ENCODE data around the gene ANGPT4. TPM values are rescaled to one million over a fixed set of nuclear protein-coding genes. Genes with fewer than 3 reads are reported as not detected.

Gene ANGPT4
- total RNA-seq, 4 donors from 2014 or later = 0.56 to 2.1 (median 0.71) TPM

DNA sequence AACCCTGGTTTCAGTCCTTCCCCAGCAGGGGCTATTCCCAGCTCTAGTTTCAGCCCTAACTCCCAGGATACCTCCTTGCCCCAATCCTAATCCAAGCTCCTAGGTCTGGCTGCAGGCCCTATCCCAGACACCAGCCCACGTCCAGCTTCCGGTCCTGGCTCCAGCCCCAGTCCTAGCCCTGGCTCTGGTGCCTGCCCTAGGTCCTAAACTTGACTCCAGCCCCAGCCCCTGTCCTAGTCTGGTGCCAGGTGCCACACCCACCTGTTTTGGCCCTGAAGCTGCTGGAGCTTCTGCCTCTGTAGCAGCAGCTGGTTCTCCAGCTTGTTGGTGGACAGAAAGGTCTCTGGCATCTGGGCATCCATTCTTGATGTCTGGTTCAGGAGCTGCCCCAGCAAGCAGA is 28.1 kb downstream of the ANGPT4 start:
- H3K4me3 ChIP-seq = no peak overlapping the region
- no peak overlapping the region for H3K27ac ChIP-seq
- TF ChIP-seq, protein P1, sequence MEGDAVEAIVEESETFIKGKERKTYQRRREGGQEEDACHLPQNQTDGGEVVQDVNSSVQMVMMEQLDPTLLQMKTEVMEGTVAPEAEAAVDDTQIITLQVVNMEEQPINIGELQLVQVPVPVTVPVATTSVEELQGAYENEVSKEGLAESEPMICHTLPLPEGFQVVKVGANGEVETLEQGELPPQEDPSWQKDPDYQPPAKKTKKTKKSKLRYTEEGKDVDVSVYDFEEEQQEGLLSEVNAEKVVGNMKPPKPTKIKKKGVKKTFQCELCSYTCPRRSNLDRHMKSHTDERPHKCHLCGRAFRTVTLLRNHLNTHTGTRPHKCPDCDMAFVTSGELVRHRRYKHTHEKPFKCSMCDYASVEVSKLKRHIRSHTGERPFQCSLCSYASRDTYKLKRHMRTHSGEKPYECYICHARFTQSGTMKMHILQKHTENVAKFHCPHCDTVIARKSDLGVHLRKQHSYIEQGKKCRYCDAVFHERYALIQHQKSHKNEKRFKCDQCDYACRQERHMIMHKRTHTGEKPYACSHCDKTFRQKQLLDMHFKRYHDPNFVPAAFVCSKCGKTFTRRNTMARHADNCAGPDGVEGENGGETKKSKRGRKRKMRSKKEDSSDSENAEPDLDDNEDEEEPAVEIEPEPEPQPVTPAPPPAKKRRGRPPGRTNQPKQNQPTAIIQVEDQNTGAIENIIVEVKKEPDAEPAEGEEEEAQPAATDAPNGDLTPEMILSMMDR (IDR thresholded peaks at IDR 0.05) = no peak
- TF ChIP-seq POLR2AphosphoS5 (IDR thresholded peaks at IDR 0.05) = no peak
- TF ChIP-seq EP300 (IDR thresholded peaks at IDR 0.05) = no peak
- no peak for TF ChIP-seq POLR2A (IDR thresholded peaks at IDR 0.05)
- 27% methylated on average over 2 of the region's 2 CpGs for WGBS
- H3K4me1 ChIP-seq = peaks cover 32% of the 10 kb centered on the region
- no peaks in the 10 kb centered on the region for H3K36me3 ChIP-seq
- H3K9me3 ChIP-seq = no peaks in the 10 kb centered on the region
- no peak for DNase-seq (ENCODE audit: low spot score in 2 of 2)
- H3K27me3 ChIP-seq = peaks cover 11% of the 10 kb centered on the region

DNA sequence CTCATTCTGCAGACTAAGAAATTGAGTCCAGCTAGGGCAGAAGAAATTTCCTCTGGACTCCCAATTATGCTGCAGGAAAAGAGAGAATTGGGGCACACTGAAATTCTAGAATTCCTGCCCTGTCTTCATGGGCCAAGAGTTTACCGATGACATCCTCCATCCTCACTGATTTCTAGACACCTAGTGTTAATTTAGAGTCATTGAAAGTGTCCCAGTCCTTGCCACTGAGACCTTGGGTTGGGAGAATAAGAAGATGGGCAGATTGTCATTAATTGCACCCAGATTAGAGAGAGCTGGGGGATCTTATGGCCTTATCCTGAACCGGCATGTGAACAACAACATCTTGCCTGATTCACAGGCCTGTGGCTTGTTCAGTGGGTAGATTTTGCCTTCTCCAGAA is 29.0 kb downstream of the ANGPT4 start:
- TF ChIP-seq POLR2A (IDR thresholded peaks at IDR 0.05) = no peak
- no peak for TF ChIP-seq POLR2AphosphoS5 (IDR thresholded peaks at IDR 0.05)
- DNase-seq (ENCODE audit: low spot score in 2 of 2) = no peak
- no peaks in the 10 kb centered on the region for H3K36me3 ChIP-seq
- 97% methylated on average over 2 of the region's 2 CpGs for WGBS
- H3K4me3 ChIP-seq = no peak overlapping the region
- H3K27ac ChIP-seq = no peak overlapping the region
- H3K4me1 ChIP-seq = peaks cover 32% of the 10 kb centered on the region
- H3K9me3 ChIP-seq = no peaks in the 10 kb centered on the region
- H3K27me3 ChIP-seq = peaks cover 11% of the 10 kb centered on the region

DNA sequence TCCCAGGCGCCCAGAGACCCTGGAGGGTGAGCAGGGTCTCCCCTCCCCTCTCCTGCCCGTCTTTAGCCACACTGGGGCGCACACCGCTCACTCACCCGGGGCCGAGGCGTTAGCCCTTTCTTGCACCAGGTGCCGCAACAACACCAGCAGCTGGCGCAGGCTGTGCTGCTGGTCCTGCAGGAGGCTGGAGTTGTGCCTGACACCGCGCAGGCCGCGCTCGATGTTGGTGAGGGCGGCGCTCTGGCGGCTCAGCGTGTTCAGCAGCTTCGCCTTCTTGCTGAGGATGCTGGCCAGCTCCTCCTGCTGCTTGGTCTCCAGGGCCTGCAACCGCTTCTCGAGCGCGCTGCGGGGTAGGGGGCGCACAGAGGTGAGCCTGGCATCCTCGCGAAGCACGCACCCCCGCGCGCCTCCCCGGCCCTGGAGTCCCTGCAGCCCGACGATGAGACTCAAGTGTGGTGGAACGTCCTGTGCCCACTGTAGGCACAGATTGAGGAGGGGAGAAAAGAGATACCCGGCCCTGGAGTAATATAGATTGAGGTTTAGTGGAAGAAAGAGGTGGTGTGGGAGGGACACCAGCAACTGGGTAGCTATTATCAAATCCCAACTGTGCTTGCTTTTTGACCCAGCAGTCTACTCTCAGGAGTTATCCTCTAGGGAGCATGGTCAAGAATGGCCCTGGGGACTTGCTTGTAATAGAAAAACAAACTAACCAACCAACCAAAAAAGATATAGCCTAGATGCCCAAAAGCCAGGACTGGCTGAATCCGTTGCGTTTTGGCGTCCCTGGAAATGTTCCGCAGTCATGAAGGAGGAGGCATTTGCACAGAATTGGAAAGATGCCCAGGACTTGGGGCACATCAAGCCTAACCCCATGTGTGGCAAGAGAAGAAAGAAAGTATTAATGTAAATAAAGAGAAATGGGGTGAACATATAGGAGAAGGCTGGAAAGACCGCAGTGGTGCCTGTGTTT is 30.9 kb downstream of the ANGPT4 start:
- peaks cover 11% of the 10 kb centered on the region for H3K27me3 ChIP-seq
- no peak overlapping the region for H3K4me3 ChIP-seq
- H3K27ac ChIP-seq = no peak overlapping the region
- no peak for DNase-seq (ENCODE audit: low spot score in 2 of 2)
- no peaks in the 10 kb centered on the region for H3K9me3 ChIP-seq
- H3K36me3 ChIP-seq = no peaks in the 10 kb centered on the region
- H3K4me1 ChIP-seq = peaks cover 16% of the 10 kb centered on the region
- WGBS = 17% methylated on average over 35 of the region's 41 CpGs
- no peak for TF ChIP-seq POLR2AphosphoS5 (IDR thresholded peaks at IDR 0.05)
- TF ChIP-seq POLR2A (IDR thresholded peaks at IDR 0.05) = no peak
- TF ChIP-seq, protein P1 (IDR thresholded peaks at IDR 0.05) = peak in 1 of 2 donors; percentile 18
- no peak for TF ChIP-seq EP300 (IDR thresholded peaks at IDR 0.05)

DNA sequence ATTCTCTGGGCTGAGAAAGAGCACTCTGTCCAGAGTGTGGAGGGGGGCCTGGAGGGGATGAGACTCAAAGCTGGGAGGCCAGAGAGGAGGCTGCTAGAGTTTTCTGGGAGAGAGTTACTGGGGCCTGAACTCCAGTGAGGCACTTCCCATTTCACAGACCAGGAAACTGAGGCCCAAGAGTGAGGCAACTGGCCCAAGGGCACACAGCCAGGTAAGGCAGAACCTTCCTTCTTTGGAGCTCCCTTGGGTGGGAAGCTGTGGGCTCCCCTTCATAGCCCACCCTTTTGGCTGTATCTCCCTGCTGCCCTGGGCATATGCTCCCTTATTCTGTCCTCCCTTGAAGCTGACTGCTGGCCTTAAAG is 34.4 kb downstream of the ANGPT4 start:
- Histone ChIP-seq H3K4me3 (no peak overlapping the region), H3K9me3 (no peaks in the 10 kb centered on the region), H3K27ac (no peak overlapping the region), H3K36me3 (no peaks in the 10 kb centered on the region), H3K27me3 (peaks cover 11% of the 10 kb centered on the region), H3K4me1 (peaks cover 7% of the 10 kb centered on the region)
- DNase-seq (ENCODE audit: low spot score in 2 of 2) = no peak
- TF ChIP-seq POLR2A (IDR thresholded peaks at IDR 0.05) (no peak), EP300 (IDR thresholded peaks at IDR 0.05) (no peak)
- TF ChIP-seq, protein P1 (IDR thresholded peaks at IDR 0.05) = no peak

DNA sequence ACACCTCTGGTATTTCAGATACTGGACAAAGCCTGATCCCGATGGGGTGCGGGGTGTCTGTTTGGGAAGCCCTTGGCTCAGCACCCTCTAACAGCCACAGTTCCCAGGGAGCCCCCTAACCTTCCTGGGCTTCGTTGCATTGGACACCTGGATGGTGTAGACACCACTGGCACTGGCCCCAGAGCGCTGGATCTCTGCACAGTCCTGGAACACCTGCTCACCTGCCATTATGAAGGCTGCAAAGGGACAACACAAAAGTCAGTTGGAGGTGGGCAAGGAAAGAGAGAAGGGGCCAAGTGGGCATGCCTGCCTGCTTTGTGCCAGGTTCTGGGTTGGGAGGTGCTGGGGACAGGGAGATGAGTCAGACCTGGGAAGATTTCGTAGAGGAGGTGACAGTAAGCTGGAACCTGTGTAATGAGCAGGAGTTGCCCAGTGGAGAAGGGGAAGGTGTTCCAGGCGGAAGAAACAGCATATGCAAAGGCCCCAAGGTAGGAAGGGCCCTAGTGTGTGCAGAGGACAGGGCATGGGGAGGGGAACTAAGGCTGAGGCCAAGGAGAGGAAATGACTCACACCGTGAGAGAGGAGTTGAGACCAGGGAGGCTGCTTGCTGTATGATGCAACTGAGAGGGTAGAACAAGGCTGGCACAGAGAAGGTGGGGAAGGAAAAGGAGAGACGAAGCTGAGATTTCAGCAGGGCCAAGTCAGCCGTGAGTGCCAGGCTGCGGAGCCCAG is 34.9 kb downstream of the ANGPT4 start:
- Histone ChIP-seq H3K4me3 (no peak overlapping the region), H3K36me3 (no peaks in the 10 kb centered on the region), H3K27ac (no peak overlapping the region), H3K27me3 (peaks cover 11% of the 10 kb centered on the region), H3K4me1 (peaks cover 7% of the 10 kb centered on the region), H3K9me3 (no peaks in the 10 kb centered on the region)
- 80% methylated on average over 10 of the region's 10 CpGs for WGBS
- no peak for TF ChIP-seq POLR2A (IDR thresholded peaks at IDR 0.05)
- TF ChIP-seq POLR2AphosphoS5 (IDR thresholded peaks at IDR 0.05) = no peak
- TF ChIP-seq, protein P1 (IDR thresholded peaks at IDR 0.05) = no peak
- TF ChIP-seq EP300 (IDR thresholded peaks at IDR 0.05) = no peak
- no peak for DNase-seq (ENCODE audit: low spot score in 2 of 2)

Data from suprapubic skin (tissue), 4 donors.